Neural cell (in vitro differentiated cells): Measurements from ENCODE around the gene ADAMTS17. TPM values are rescaled to one million over a fixed set of nuclear protein-coding genes. Genes with fewer than 3 reads are reported as not detected.

Source experiments
- H2AFZ ChIP-seq: fragments of 200-600, 300-800 bp; sonication (generic), shearing (Covaris generic); 2 replicates; pipeline ENCODE4 v1.6.0; 2014; ENCODE audit warnings: low read depth, mild to moderate bottlenecking, antibody characterized with exemption, low read length, moderate library complexity
- H3F3A ChIP-seq: fragments of 200-600 bp; shearing (Covaris generic); 2 replicates; pipeline ENCODE4 v1.6.1; 2016; ENCODE audit warnings: mild to moderate bottlenecking, moderate library complexity, mixed read lengths, antibody characterized with exemption, low read length; ENCODE audit not compliant: insufficient read depth, poor library complexity, severe bottlenecking
- H3K27ac ChIP-seq: fragments of 200-600, 300-800 bp; sonication (generic), shearing (Covaris generic); 2 replicates; pipeline ENCODE4 v1.5.1; 2014; ENCODE audit warnings: mild to moderate bottlenecking, low read length, moderate library complexity
- H3K27me3 ChIP-seq: fragments of 300-800, 200-600 bp; sonication (generic), shearing (Covaris generic); 2 replicates; pipeline ENCODE4 v1.6.0; 2014; ENCODE audit warnings: mild to moderate bottlenecking, low read depth, low read length, moderate library complexity; ENCODE audit not compliant: insufficient read depth
- H3K36me3 ChIP-seq: fragments of 300-800, 200-600 bp; sonication (generic), shearing (Covaris generic); 2 replicates; pipeline ENCODE4 v1.5.1; 2014; ENCODE audit warnings: mild to moderate bottlenecking, antibody characterized with exemption, low read length, moderate library complexity; ENCODE audit not compliant: insufficient read depth
- H3K4me2 ChIP-seq: fragments of 300-800, 200-600 bp; sonication (generic), shearing (Covaris generic); 2 replicates; pipeline ENCODE4 v1.6.0; 2014; ENCODE audit warnings: mild to moderate bottlenecking, low read length
- H3K4me3 ChIP-seq: fragments of 300-800, 200-600 bp; sonication (generic), shearing (Covaris generic); 2 replicates; pipeline ENCODE4 v1.5.1; 2014; ENCODE audit warnings: mild to moderate bottlenecking, low read length, moderate library complexity
- H3K79me2 ChIP-seq: fragments of 200-600 bp; shearing (Covaris generic); replicated peaks from 2 replicates; pipeline ENCODE4 v1.6.0; 2014; ENCODE audit warnings: mild to moderate bottlenecking, low read length, moderate library complexity; ENCODE audit not compliant: insufficient read depth
- H3K9ac ChIP-seq: fragments of 300-800, 200-600 bp; sonication (generic), shearing (Covaris generic); 2 replicates; pipeline ENCODE4 v1.6.1; 2016; ENCODE audit warnings: mild to moderate bottlenecking, low read length, mixed read lengths
- H3K9me2 ChIP-seq: fragments of 200-600 bp; shearing (Covaris generic); 2 replicates; pipeline ENCODE4 v1.6.1; 2016; ENCODE audit warnings: mild to moderate bottlenecking, low read length, mixed read lengths; ENCODE audit not compliant: insufficient read depth
- H3K9me3 ChIP-seq: fragments of 200-600, 300-800 bp; sonication (generic), shearing (Covaris generic); 2 replicates; pipeline ENCODE4 v1.6.1; 2016; ENCODE audit warnings: mild to moderate bottlenecking, mixed run types, low read length, moderate library complexity, mixed read lengths
- H4K20me1 ChIP-seq: fragments of 200-600 bp; shearing (Covaris generic); 2 replicates; pipeline ENCODE4 v1.6.1; 2016; ENCODE audit warnings: mild to moderate bottlenecking, mixed run types; ENCODE audit not compliant: insufficient read depth
- CTCF ChIP-seq: fragments of 450-650 bp; IDR thresholded peaks from 2 replicates; pipeline ENCODE4 v1.5.1; 2014; ENCODE audit warnings: antibody characterized with exemption, mild to moderate bottlenecking, moderate library complexity; ENCODE audit not compliant: poor library complexity, severe bottlenecking
- EP300 ChIP-seq: fragments of 450-650 bp; conservative IDR thresholded peaks from 2 replicates; pipeline ENCODE4 v1.6.1; 2014; ENCODE audit warnings: antibody characterized with exemption, mild to moderate bottlenecking, moderate library complexity; ENCODE audit not compliant: poor library complexity, severe bottlenecking
- EZH2 ChIP-seq: fragments of 200-600, 300-800 bp; shearing (Covaris generic), sonication (generic); IDR thresholded peaks from 2 replicates; pipeline ENCODE4 v1.6.1; 2014; ENCODE audit warnings: antibody characterized with exemption, low read length, borderline replicate concordance, mild to moderate bottlenecking; ENCODE audit not compliant: insufficient read depth, poor library complexity, severe bottlenecking
- MXI1 ChIP-seq: fragments of 450-650 bp; conservative IDR thresholded peaks from 2 replicates; pipeline ENCODE4 v1.6.1; 2014; ENCODE audit warnings: antibody characterized with exemption, mild to moderate bottlenecking; ENCODE audit not compliant: poor library complexity, severe bottlenecking
- POLR2AphosphoS5 ChIP-seq: IDR thresholded peaks from 2 replicates; pipeline ENCODE4 v1.6.1; 2012
- RAD21 ChIP-seq: fragments of 450-650 bp; conservative IDR thresholded peaks from 2 replicates; pipeline ENCODE4 v1.6.1; 2014; ENCODE audit warnings: antibody characterized with exemption, mild to moderate bottlenecking, moderate library complexity
- SMC3 ChIP-seq: fragments of 450-650 bp; conservative IDR thresholded peaks from 2 replicates; pipeline ENCODE4 v1.6.1; 2014; ENCODE audit warnings: antibody characterized with exemption, mild to moderate bottlenecking, moderate library complexity; ENCODE audit not compliant: poor library complexity
- TAF1 ChIP-seq: IDR thresholded peaks from 2 replicates; pipeline ENCODE4 v1.6.1; 2012; ENCODE audit warnings: low read depth
- polyA plus RNA-seq: library from polyadenylated mRNA; depleted of rRNA; stranded (reverse); fragments of >200 nt; gene quantifications from 2 replicates; pipeline ENCODE4 v1.2.3, GENCODE V29; 2014
- TF ChIP-seq, protein P1 (sequence below): IDR thresholded peaks from 2 replicates; pipeline ENCODE4 v1.6.1; 2012; ENCODE audit warnings: borderline replicate concordance

ADAMTS17 gene
- polyA plus RNA-seq, 1 donor from 2014 or later: 0.04 TPM

GRCh38 chr15:100049936-100050876 lies 291.6 kb downstream of the ADAMTS17 start:
- Histone ChIP-seq H3K9me2 (no peaks in the 10 kb centered on the region), H3K9me3 (no peaks in the 10 kb centered on the region), H4K20me1 (no peaks in the 10 kb centered on the region), H3K27me3 (no peaks in the 10 kb centered on the region), H3K9ac (no peak overlapping the region), H3K4me2 (no peak overlapping the region), H3K4me3 (no peak overlapping the region), H3K27ac (no peak overlapping the region), H3F3A (no peaks in the 10 kb centered on the region), H3K79me2 (no peaks in the 10 kb centered on the region), H3K36me3 (no peaks in the 10 kb centered on the region), H2AFZ (no peak overlapping the region)
- TF ChIP-seq TAF1: no peak
- no peak for TF ChIP-seq MXI1

GRCh38 chr15:100049483-100049882 lies 292.3 kb downstream of the ADAMTS17 start:
- TF ChIP-seq POLR2AphosphoS5 (no peak), EZH2 (no peak), SMC3 (no peak), CTCF (no peak), TAF1 (no peak), EP300 (no peak), RAD21 (no peak), MXI1 (no peak)
- TF ChIP-seq, protein P1, sequence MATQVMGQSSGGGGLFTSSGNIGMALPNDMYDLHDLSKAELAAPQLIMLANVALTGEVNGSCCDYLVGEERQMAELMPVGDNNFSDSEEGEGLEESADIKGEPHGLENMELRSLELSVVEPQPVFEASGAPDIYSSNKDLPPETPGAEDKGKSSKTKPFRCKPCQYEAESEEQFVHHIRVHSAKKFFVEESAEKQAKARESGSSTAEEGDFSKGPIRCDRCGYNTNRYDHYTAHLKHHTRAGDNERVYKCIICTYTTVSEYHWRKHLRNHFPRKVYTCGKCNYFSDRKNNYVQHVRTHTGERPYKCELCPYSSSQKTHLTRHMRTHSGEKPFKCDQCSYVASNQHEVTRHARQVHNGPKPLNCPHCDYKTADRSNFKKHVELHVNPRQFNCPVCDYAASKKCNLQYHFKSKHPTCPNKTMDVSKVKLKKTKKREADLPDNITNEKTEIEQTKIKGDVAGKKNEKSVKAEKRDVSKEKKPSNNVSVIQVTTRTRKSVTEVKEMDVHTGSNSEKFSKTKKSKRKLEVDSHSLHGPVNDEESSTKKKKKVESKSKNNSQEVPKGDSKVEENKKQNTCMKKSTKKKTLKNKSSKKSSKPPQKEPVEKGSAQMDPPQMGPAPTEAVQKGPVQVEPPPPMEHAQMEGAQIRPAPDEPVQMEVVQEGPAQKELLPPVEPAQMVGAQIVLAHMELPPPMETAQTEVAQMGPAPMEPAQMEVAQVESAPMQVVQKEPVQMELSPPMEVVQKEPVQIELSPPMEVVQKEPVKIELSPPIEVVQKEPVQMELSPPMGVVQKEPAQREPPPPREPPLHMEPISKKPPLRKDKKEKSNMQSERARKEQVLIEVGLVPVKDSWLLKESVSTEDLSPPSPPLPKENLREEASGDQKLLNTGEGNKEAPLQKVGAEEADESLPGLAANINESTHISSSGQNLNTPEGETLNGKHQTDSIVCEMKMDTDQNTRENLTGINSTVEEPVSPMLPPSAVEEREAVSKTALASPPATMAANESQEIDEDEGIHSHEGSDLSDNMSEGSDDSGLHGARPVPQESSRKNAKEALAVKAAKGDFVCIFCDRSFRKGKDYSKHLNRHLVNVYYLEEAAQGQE: no peak
- Histone ChIP-seq H3K4me3 (no peak overlapping the region), H3K9ac (no peak overlapping the region), H3K4me2 (no peak overlapping the region), H3F3A (no peaks in the 10 kb centered on the region), H3K9me2 (no peaks in the 10 kb centered on the region), H3K9me3 (no peaks in the 10 kb centered on the region), H3K27ac (no peak overlapping the region), H3K36me3 (no peaks in the 10 kb centered on the region), H3K27me3 (no peaks in the 10 kb centered on the region), H4K20me1 (no peaks in the 10 kb centered on the region), H2AFZ (no peak overlapping the region), H3K79me2 (no peaks in the 10 kb centered on the region)
